Spleen (tissue), 11 donors: Measurements from ENCODE around the gene EPHX1. TPM values are rescaled to one million over a fixed set of nuclear protein-coding genes. Genes with fewer than 3 reads are reported as not detected.

ENCODE experiments used
- DNase-seq: peaks from one replicate; pipeline ENCODE4 v3.0.0-alpha.2; 2020
- H3K27ac ChIP-seq, 8 donors: fragments of 200-600 bp; sonication (generic) in 7 of 8; 1 replicate in 4 of 8; 2 replicates in 4 of 8; pipeline versions ENCODE4 v1.5.0 to v1.8.0; 2016 to 2021; ENCODE audit warnings: inconsistent platforms in 4 of 8, mild to moderate bottlenecking in 4 of 8, moderate library complexity in 1 of 8
- H3K27me3 ChIP-seq, 7 donors: fragments of 200-600 bp; sonication (generic) in 6 of 7; replicated peaks in 1 of 7; 1 replicate in 4 of 7; 2 replicates in 3 of 7; pipeline versions ENCODE4 v1.5.0 to v1.8.0; 2016 to 2021; ENCODE audit warnings: inconsistent platforms in 3 of 7, mild to moderate bottlenecking in 1 of 7
- H3K36me3 ChIP-seq, 6 donors: fragments of 200-600 bp; sonication (generic) in 5 of 6; 1 replicate in 4 of 6; 2 replicates in 2 of 6; pipeline versions ENCODE4 v1.5.0 to v1.8.0; 2016 to 2021; ENCODE audit warnings: inconsistent platforms in 2 of 6
- H3K4me1 ChIP-seq, 6 donors: fragments of 200-600 bp; sonication (generic) in 5 of 6; 1 replicate in 3 of 6; 2 replicates in 3 of 6; pipeline versions ENCODE4 v1.5.0 to v1.8.0; 2016 to 2021; ENCODE audit warnings: inconsistent platforms in 3 of 6
- H3K4me3 ChIP-seq, 8 donors: fragments of 200-600 bp; sonication (generic) in 7 of 8; 1 replicate in 4 of 8; 2 replicates in 4 of 8; pipeline versions ENCODE4 v1.5.0 to v1.8.0; 2016 to 2021; ENCODE audit warnings: inconsistent platforms in 4 of 8, mild to moderate bottlenecking in 4 of 8, moderate library complexity in 2 of 8
- H3K9me3 ChIP-seq, 8 donors: fragments of 200-600 bp; sonication (generic) in 7 of 8; 1 replicate in 4 of 8; 2 replicates in 4 of 8; pipeline versions ENCODE4 v1.5.0 to v1.8.0; 2016 to 2021; ENCODE audit warnings: inconsistent platforms in 4 of 8
- CTCF ChIP-seq, 11 experiments: fragments of 200-600 bp in 7 of 11; fragments of 450-650 bp in 4 of 11; sonication (generic) in 4 of 11; IDR thresholded peaks in 8 of 11; conservative IDR thresholded peaks in 3 of 11; 1 replicate in 7 of 11; 2 replicates in 4 of 11; pipeline versions ENCODE4 v1.4.0 to v1.8.0; 2016 to 2021; ENCODE audit warnings: antibody characterized with exemption in 11 of 11, inconsistent platforms in 4 of 11, mild to moderate bottlenecking in 1 of 11
- POLR2A ChIP-seq, 3 donors: fragments of 450-650 bp; IDR thresholded peaks; one replicate each; pipeline ENCODE4 v1.5.1; 2017; ENCODE audit warnings: antibody characterized with exemption in 3 of 3, mild to moderate bottlenecking in 1 of 3
- POLR2AphosphoS5 ChIP-seq, 3 donors: sonication (generic); formaldehyde crosslinking; IDR thresholded peaks; one replicate each; pipeline ENCODE4 v1.5.1; 2017; ENCODE audit warnings: antibody characterized with exemption in 3 of 3
- WGBS, 5 donors: extraction: QIAGEN DNeasy Blood & Tissue Kit in 3 of 5; methylation state at CpG; one replicate each; pipeline versions ENCODE4 v1.1.5 to v1.1.7; 2013 to 2018; 5-methylcytosine and 5-hydroxymethylcytosine counted together
- intact Hi-C: fragments of 100-400 bp; cut with DNase I; formaldehyde crosslinking; loops from one replicate; pipeline ENCODE4 v1.15.0; 2023; ENCODE audit warnings: low total_unique reads
- polyA plus RNA-seq, 3 donors: library from polyadenylated mRNA; stranded (reverse); fragments of 200-250 nt; gene quantifications; one replicate each; pipeline ENCODE4 v1.2.1, GENCODE V29; 2013
- total RNA-seq, 7 donors: library from RNA; depleted of rRNA in 3 of 7; stranded (reverse); fragments of >200 nt in 3 of 7; fragmentation: NEBNext Ultra II Directional in 4 of 7; extraction: Animal tissue kit (Norgen Biotek cat#: 25700) in 4 of 7; gene quantifications; one replicate each; pipeline versions ENCODE4 v1.1.0 to v1.2.1, GENCODE V29; 2016 to 2021
- donor health status: healthy with polysubstance abuse.
- donor health status: DM: no; HTN: no; CAD: no; lungs with moderate emphysema.
- donor health status: DM: no; HTN: no; CAD: no.
- donor health status: Bipolar disorder and iron deficiency.
- donor health status: healthy.
- donor health status: DM: no; HTN: no; CAD: no.
- donor health status: DM: yes; HTN: yes; CAD: no.

The EPHX1 gene
- total and polyA plus RNA-seq, 10 donors = 3.9 to 92.8 (median 43.9) TPM

GRCh38 chr1:225888898-225889601 is 79.1 kb downstream of the EPHX1 start, which contains the start of gene LEFTY1:
LEFTY1 (minus strand) TSS chr1:225889146; CDS start chr1:225889066, 80 bp downstream.
- no peak for TF ChIP-seq POLR2AphosphoS5 (IDR thresholded peaks at IDR 0.05)
- Histone ChIP-seq H3K27ac (no peak within 1 kb of the TSS), H3K36me3 (no peaks in the 10 kb centered on the region), H3K4me1 (peaks cover 0 to 21% (median 0%) of the 10 kb centered on the region in 6 donors), H3K4me3 (no peak within 1 kb of the TSS), H3K9me3 (no peaks in the 10 kb centered on the region), H3K27me3 (peaks cover 0 to 6% (median 0%) of the 10 kb centered on the region in 7 donors)
- no peak for DNase-seq
- intact Hi-C loops = no loop called here
- WGBS, 5 donors = 71 to 85% (median 74%) methylated on average over 1 to 11 of the region's 11 CpGs

GRCh38 chr1:225889743-225890142 is 79.8 kb downstream of the EPHX1 start:
- no peak overlapping the region for H3K27ac ChIP-seq
- DNase-seq = no peak
- no peaks in the 10 kb centered on the region for H3K9me3 ChIP-seq
- intact Hi-C loops = no loop called here
- H3K27me3 ChIP-seq = peaks cover 0 to 6% (median 0%) of the 10 kb centered on the region in 7 donors
- WGBS, 5 donors = 93 to 96% (median 95%) methylated on average over 5 of the region's 5 CpGs
- TF ChIP-seq POLR2AphosphoS5 (IDR thresholded peaks at IDR 0.05) = no peak
- TF ChIP-seq POLR2A (IDR thresholded peaks at IDR 0.05) = no peak
- TF ChIP-seq CTCF (IDR thresholded peaks at IDR 0.05 in 8 of 11, conservative IDR thresholded peaks at IDR 0.05 in 3 of 11) = no peak
- H3K4me3 ChIP-seq = no peak overlapping the region
- H3K36me3 ChIP-seq = no peaks in the 10 kb centered on the region
- H3K4me1 ChIP-seq = peaks cover 0 to 14% (median 0%) of the 10 kb centered on the region in 6 donors

GRCh38 chr1:225890346-225891228 is 80.7 kb downstream of the EPHX1 start:
- H3K4me1 ChIP-seq = peaks cover 0 to 5% (median 0%) of the 10 kb centered on the region in 6 donors
- no peaks in the 10 kb centered on the region for H3K36me3 ChIP-seq
- peaks cover 0 to 6% (median 0%) of the 10 kb centered on the region in 7 donors for H3K27me3 ChIP-seq
- WGBS, 5 donors = 79 to 86% (median 82%) methylated on average over 6 of the region's 6 CpGs
- DNase-seq = no peak
- TF ChIP-seq POLR2AphosphoS5 (IDR thresholded peaks at IDR 0.05) (no peak), POLR2A (IDR thresholded peaks at IDR 0.05) (no peak), CTCF (IDR thresholded peaks at IDR 0.05 in 8 of 11, conservative IDR thresholded peaks at IDR 0.05 in 3 of 11) (no peak)
- no peak overlapping the region for H3K27ac ChIP-seq
- intact Hi-C loops = no loop called here
- H3K4me3 ChIP-seq = no peak overlapping the region
- H3K9me3 ChIP-seq = no peaks in the 10 kb centered on the region

GRCh38 chr1:225891229-225891972 is 81.5 kb downstream of the EPHX1 start:
- Histone ChIP-seq H3K27ac (peak overlapping the region in 1 of 8 donors; percentile 1), H3K4me1 (peaks cover 0 to 8% (median 5%) of the 10 kb centered on the region in 6 donors), H3K27me3 (peaks cover 0 to 6% (median 0%) of the 10 kb centered on the region in 7 donors), H3K36me3 (no peaks in the 10 kb centered on the region), H3K4me3 (no peak overlapping the region), H3K9me3 (no peaks in the 10 kb centered on the region)
- intact Hi-C loops = no loop called here
- no peak for TF ChIP-seq CTCF (IDR thresholded peaks at IDR 0.05 in 8 of 11, conservative IDR thresholded peaks at IDR 0.05 in 3 of 11)
- no peak for TF ChIP-seq POLR2AphosphoS5 (IDR thresholded peaks at IDR 0.05)
- no peak for TF ChIP-seq POLR2A (IDR thresholded peaks at IDR 0.05)
- no peak for DNase-seq
- 87 to 96% (median 89%) methylated on average over 14 of the region's 14 CpGs for WGBS, 5 donors
